ENCODE measurements around the gene LRRC37A3.

GRCh38 chr17:64940055-64940454 lies 20.8 kb upstream of the LRRC37A3 start:
- TF ChIP-seq, protein P1, sequence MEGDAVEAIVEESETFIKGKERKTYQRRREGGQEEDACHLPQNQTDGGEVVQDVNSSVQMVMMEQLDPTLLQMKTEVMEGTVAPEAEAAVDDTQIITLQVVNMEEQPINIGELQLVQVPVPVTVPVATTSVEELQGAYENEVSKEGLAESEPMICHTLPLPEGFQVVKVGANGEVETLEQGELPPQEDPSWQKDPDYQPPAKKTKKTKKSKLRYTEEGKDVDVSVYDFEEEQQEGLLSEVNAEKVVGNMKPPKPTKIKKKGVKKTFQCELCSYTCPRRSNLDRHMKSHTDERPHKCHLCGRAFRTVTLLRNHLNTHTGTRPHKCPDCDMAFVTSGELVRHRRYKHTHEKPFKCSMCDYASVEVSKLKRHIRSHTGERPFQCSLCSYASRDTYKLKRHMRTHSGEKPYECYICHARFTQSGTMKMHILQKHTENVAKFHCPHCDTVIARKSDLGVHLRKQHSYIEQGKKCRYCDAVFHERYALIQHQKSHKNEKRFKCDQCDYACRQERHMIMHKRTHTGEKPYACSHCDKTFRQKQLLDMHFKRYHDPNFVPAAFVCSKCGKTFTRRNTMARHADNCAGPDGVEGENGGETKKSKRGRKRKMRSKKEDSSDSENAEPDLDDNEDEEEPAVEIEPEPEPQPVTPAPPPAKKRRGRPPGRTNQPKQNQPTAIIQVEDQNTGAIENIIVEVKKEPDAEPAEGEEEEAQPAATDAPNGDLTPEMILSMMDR (IDR thresholded peaks at IDR 0.05) = no peak
- TF ChIP-seq POLR2A (IDR thresholded peaks at IDR 0.05) (no peak), EP300 (IDR thresholded peaks at IDR 0.05) (no peak)

All from gastroesophageal sphincter (tissue), 3 donors.